ENCODE results near the gene LRRTM1.

GRCh38 chr2:80326861-80327260 is 22.3 kb upstream of the LRRTM1 start:
- TF ChIP-seq CTCF (IDR thresholded peaks at IDR 0.05) = no peak
- no peak for TF ChIP-seq POLR2A (IDR thresholded peaks at IDR 0.05)
